ACC112 (cell line): Measurements from ENCODE around the gene ARRB1.
"Not testable (repeated sequence)": the region's sequence is repeated elsewhere in the genome, so short reads cannot be mapped to it uniquely, and the experiment has no call there.

Source experiments
- H2AFZ ChIP-seq: fragments of 200-600 bp; sonication (generic); one replicate; pipeline ENCODE4 v1.6.0; 2017; ENCODE audit warnings: antibody characterized with exemption, low read length; ENCODE audit not compliant: unreplicated experiment
- H3K27ac ChIP-seq: fragments of 200-600 bp; sonication (generic); 2 replicates; pipeline ENCODE4 v1.5.1; 2014; ENCODE audit warnings: low read depth, mild to moderate bottlenecking, antibody characterized with exemption, low read length, moderate library complexity
- H3K27me3 ChIP-seq: fragments of 200-600 bp; sonication (generic); 2 replicates; pipeline ENCODE4 v1.6.1; 2014; ENCODE audit warnings: mild to moderate bottlenecking, antibody characterized with exemption, low read length, moderate library complexity, mixed read lengths; ENCODE audit not compliant: insufficient read depth
- H3K36me3 ChIP-seq: fragments of 200-600 bp; sonication (generic); 2 replicates; pipeline ENCODE4 v1.6.1; 2016; ENCODE audit warnings: mild to moderate bottlenecking, antibody characterized with exemption, low read length, moderate library complexity, mixed read lengths; ENCODE audit not compliant: insufficient read depth
- H3K4me1 ChIP-seq: fragments of 200-600 bp; sonication (generic); one replicate; pipeline ENCODE4 v1.6.1; 2016; ENCODE audit warnings: low read length, mixed read lengths; ENCODE audit not compliant: insufficient read depth, unreplicated experiment, control insufficient read depth
- H3K4me3 ChIP-seq: fragments of 200-600 bp; sonication (generic); 2 replicates; pipeline ENCODE4 v1.5.1; 2014; ENCODE audit warnings: mild to moderate bottlenecking, low read depth, low read length
- H3K79me2 ChIP-seq: fragments of 200-600 bp; sonication (generic); one replicate; pipeline ENCODE4 v1.6.0; 2016; ENCODE audit warnings: low read length; ENCODE audit not compliant: control insufficient read depth, unreplicated experiment, insufficient read depth

The ARRB1 gene

GRCh38 chr11:75281469-75282095 lies 69.9 kb downstream of the ARRB1 start:
- H3K27ac ChIP-seq: no peak overlapping the region
- no peaks in the 10 kb centered on the region for H3K36me3 ChIP-seq
- H3K4me1 ChIP-seq: no peaks in the 10 kb centered on the region

DNA sequence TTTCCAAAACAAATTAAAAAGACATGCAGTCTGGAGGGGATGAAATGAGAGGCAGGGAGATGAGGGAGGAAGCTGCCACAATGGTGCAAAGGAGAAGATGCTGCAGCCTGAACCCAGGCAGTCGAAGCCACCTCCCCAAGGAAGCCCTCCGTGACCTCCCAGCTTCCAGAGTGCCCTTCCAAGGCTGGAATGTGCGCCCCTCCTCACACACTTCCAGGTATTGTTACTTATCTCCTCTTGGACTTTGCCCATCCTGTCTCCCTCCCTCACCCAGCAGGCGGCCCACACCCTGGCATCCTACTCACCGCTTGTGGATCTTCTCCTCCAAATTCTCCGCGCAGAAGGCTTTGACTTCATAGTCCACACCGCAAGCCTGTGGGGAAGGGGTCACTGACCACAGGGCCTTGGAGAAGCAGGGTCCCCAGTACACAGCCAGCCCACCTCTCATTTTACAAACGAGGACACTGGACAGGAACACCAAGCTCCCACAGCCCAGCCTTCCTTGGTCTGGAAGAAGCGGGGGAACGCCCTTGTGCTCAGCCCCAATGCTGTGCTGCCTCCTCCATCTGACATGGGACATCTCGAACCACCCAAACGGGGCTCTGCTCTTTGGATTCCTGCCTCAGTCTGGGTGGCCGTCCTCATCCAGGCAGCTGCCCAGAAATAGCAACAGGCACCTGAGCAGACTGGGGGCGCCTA lies 70.5 kb downstream of the ARRB1 start:
- no peak overlapping the region for H3K4me3 ChIP-seq
- H3K36me3 ChIP-seq: no peaks in the 10 kb centered on the region
- H3K27me3 ChIP-seq: no peaks in the 10 kb centered on the region
- no peak overlapping the region for H3K27ac ChIP-seq
- no peaks in the 10 kb centered on the region for H3K79me2 ChIP-seq
- H3K4me1 ChIP-seq: no peaks in the 10 kb centered on the region
- no peak overlapping the region for H2AFZ ChIP-seq

More at GRCh38 chr11:75281469-75282095, 69.9 kb downstream of the ARRB1 start:
- H2AFZ ChIP-seq: no peak overlapping the region
- no peak overlapping the region for H3K4me3 ChIP-seq
- H3K79me2 ChIP-seq: no peaks in the 10 kb centered on the region
- H3K27me3 ChIP-seq: no peaks in the 10 kb centered on the region

GRCh38 chr11:75280227-75280701 lies 71.2 kb downstream of the ARRB1 start:
- Histone ChIP-seq H2AFZ (no peak overlapping the region), H3K27me3 (no peaks in the 10 kb centered on the region), H3K4me1 (no peaks in the 10 kb centered on the region), H3K4me3 (no peak overlapping the region), H3K27ac (no peak overlapping the region), H3K36me3 (no peaks in the 10 kb centered on the region), H3K79me2 (no peaks in the 10 kb centered on the region)

- no peak overlapping the region for H3K27ac ChIP-seq
- H3K4me3 ChIP-seq: no peak overlapping the region
- H2AFZ ChIP-seq: no peak overlapping the region
- H3K4me1 ChIP-seq: no peaks in the 10 kb centered on the region
- no peaks in the 10 kb centered on the region for H3K36me3 ChIP-seq
- H3K27me3 ChIP-seq: no peaks in the 10 kb centered on the region
- H3K79me2 ChIP-seq: no peaks in the 10 kb centered on the region
Measured at GRCh38 chr11:75279273-75279672, 72.2 kb downstream of the ARRB1 start.

DNA sequence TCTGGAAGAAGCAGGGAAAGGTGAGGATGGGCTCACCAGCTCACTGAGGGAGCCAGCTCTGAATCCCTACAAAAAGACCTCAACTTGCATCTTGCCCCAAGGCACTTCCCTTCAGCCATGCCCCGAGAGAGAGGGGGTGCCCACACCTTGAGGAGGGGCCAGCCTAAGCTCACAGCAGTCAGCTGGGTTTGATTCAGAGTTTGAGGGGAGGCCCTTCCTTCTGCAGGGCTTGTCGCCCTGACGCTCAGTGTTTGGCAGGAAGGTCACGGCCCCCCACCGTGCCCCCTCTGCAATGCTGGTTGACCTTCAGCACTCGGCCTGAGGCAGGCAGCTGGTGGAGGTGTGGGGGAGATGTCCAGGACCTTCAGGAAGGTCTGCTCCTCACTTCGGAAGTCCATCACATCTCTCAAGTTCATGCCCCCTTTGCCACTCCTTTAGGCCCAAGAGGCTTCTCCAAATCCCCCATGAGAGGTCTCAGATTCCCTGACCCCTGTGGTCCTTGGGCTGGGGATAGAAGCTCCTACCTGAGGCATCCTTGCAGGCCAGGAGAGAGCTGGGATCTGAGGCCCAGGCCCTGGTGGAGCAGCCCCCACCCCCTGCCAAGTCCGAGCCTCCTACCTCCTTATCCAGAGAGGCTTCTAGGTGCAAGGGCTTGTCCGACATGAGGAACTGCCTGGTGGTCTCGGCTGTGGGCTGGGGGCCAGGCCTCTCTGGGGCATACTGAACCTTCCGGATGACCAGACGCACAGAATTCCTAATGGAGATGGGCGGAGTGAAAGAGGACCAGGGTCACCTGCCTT lies 73.3 kb downstream of the ARRB1 start:
- no peaks in the 10 kb centered on the region for H3K36me3 ChIP-seq
- H3K27me3 ChIP-seq: no peaks in the 10 kb centered on the region
- H3K27ac ChIP-seq: no peak overlapping the region
- H3K4me3 ChIP-seq: no peak overlapping the region
- H3K79me2 ChIP-seq: no peaks in the 10 kb centered on the region
- H2AFZ ChIP-seq: no peak overlapping the region
- H3K4me1 ChIP-seq: no peaks in the 10 kb centered on the region

DNA sequence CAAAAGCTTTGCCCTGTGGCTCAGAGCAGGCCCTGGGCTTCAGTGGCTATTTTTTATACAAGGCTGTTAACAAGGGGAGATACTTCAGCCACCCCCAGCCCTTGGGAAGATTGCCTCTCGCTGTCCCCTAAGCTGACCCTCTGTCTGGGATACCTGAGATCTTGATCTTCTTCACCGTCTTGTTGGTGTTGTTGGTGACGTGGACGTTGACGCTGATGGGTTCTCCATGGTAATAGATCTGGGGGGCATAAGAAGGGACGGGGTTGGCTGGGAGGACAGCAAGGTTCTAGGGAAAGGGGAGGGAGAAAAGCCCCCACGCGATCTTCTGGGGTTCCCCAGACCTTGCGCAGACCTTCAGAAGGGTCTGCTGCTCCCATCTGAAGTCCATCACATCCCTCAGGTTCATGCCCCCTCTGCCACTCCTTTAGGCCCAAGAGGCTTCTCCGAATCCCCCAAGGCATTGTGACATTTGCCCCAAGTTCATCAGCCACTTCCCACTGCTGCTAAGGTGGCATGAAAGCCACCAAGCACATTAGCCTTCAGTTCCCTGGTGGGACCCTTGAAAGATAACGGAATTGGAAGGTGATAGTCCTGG lies 74.2 kb downstream of the ARRB1 start:
- H3K4me1 ChIP-seq: no peaks in the 10 kb centered on the region
- H2AFZ ChIP-seq: no peak overlapping the region
- H3K27ac ChIP-seq: no peak overlapping the region
- H3K79me2 ChIP-seq: no peaks in the 10 kb centered on the region
- no peaks in the 10 kb centered on the region for H3K27me3 ChIP-seq
- H3K4me3 ChIP-seq: no peak overlapping the region
- no peaks in the 10 kb centered on the region for H3K36me3 ChIP-seq

GRCh38 chr11:75276686-75277085 lies 74.8 kb downstream of the ARRB1 start:
- no peaks in the 10 kb centered on the region for H3K79me2 ChIP-seq
- H2AFZ ChIP-seq: no peak overlapping the region
- H3K4me1 ChIP-seq: no peaks in the 10 kb centered on the region
- H3K27me3 ChIP-seq: no peaks in the 10 kb centered on the region
- H3K36me3 ChIP-seq: no peaks in the 10 kb centered on the region
- no peak overlapping the region for H3K4me3 ChIP-seq
- H3K27ac ChIP-seq: no peak overlapping the region

GRCh38 chr11:75276186-75276585 lies 75.3 kb downstream of the ARRB1 start:
- Histone ChIP-seq H3K79me2 (no peaks in the 10 kb centered on the region), H3K4me3 (no peak overlapping the region), H3K27me3 (no peaks in the 10 kb centered on the region), H3K4me1 (no peaks in the 10 kb centered on the region), H3K36me3 (no peaks in the 10 kb centered on the region), H3K27ac (no peak overlapping the region), H2AFZ (no peak overlapping the region)

- Histone ChIP-seq H3K4me3 (no peak overlapping the region), H3K4me1 (no peaks in the 10 kb centered on the region), H2AFZ (no peak overlapping the region), H3K27me3 (no peaks in the 10 kb centered on the region), H3K79me2 (no peaks in the 10 kb centered on the region), H3K27ac (no peak overlapping the region), H3K36me3 (no peaks in the 10 kb centered on the region)
Measured at GRCh38 chr11:75275581-75275980, 75.9 kb downstream of the ARRB1 start.

DNA sequence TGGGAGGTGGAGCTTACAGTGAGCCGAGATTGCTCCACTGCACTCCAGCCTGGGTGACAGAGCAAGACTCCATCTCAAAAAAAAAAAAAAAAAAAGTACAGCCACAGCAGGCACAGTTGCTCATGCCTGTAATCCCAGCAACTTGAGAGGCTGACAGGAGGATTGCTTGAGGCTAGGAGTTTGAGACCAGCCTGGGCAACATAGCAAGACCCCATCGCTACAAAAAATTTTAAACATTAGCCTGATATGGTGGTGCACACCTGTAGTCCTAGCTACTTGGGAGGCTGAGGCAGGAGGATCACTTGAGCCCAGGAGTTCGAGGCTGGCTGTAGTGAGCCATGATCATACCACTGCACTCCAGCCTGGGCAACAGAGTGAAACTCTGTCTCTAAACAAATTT lies 76.7 kb downstream of the ARRB1 start:
- H3K27ac ChIP-seq: not testable (repeated sequence)

More for the DNA sequence above, 76.7 kb downstream of the ARRB1 start:
- not testable (repeated sequence) for H3K4me3 ChIP-seq, H2AFZ ChIP-seq, H3K36me3 ChIP-seq, H3K79me2 ChIP-seq, H3K27me3 ChIP-seq, H3K4me1 ChIP-seq
